Measurements from ENCODE around the gene PEX6. TPM values are rescaled to one million over a fixed set of nuclear protein-coding genes. Genes with fewer than 3 reads are reported as not detected.
A peak's percentile ranks its signal among the peaks of the same experiment; 100 is the strongest.

Gene PEX6
- total and polyA plus RNA-seq, 8 donors = 5.5 to 118 (median 15.7) TPM

DNA sequence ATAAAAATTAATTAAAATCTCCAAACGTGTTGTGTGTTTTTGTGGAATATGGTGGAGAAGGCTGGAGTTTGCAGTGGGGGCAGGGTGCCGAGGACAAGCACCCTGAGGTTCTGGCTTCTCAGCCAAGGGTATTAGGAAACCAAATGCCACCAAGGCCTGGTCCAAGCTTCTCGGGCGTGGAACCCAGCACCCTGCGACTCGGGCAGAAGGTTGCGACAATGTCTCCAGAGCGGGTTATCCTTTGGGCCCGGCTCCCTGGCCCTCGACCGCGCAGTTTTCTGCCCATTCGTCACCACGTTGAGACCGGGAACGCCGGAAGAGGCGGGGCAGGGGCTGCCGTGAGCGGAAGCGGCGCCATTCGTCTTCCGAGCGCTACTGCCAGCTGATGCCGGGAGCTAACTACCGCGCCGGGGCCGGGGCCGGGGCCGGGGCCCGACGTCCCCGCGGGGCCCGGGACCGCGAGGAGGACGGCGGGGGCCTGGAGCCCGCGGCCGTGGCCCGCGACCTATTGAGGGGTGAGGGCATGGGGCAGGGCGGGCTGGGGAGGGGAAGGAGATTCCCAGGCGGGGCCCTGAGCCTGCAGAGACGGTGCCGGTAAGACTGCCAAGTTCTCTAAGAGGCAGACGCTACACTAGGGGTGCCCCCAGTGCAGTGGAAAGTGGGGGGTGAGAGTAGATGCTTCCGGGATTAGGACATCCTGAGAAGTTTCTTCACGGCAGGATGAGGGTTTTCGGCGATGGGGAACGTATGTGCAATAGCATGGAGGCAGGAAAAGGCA, 42.5 kb upstream of the PEX6 start, which contains the start of gene RRP36:
RRP36 (plus strand) TSS at position 354 of the 778 bp plus-strand sequence; CDS start at position 386, 32 bp downstream.
- WGBS, 5 donors = 1% methylated on average over 31 to 56 of the region's 56 CpGs
- Histone ChIP-seq H3K27ac (peak within 1 kb of the TSS; percentile 79 to 97 (median 86)), H3K4me1 (peaks cover 33 to 60% (median 41%) of the 10 kb centered on the region in 4 donors), H3K36me3 (peaks cover 43 to 80% (median 59%) of the 10 kb centered on the region in 4 donors), H3K27me3 (no peaks in the 10 kb centered on the region), H3K4me3 (peak within 1 kb of the TSS; percentile 88 to 99 (median 94)), H3K9me3 (no peaks in the 10 kb centered on the region)
- TF ChIP-seq EP300 (IDR thresholded peaks at IDR 0.05) (no peak), POLR2A (IDR thresholded peaks at IDR 0.05) (no peak), POLR2AphosphoS5 (IDR thresholded peaks at IDR 0.05) (peak; percentile 22 to 91 (median 65))
- TF ChIP-seq, protein P1, sequence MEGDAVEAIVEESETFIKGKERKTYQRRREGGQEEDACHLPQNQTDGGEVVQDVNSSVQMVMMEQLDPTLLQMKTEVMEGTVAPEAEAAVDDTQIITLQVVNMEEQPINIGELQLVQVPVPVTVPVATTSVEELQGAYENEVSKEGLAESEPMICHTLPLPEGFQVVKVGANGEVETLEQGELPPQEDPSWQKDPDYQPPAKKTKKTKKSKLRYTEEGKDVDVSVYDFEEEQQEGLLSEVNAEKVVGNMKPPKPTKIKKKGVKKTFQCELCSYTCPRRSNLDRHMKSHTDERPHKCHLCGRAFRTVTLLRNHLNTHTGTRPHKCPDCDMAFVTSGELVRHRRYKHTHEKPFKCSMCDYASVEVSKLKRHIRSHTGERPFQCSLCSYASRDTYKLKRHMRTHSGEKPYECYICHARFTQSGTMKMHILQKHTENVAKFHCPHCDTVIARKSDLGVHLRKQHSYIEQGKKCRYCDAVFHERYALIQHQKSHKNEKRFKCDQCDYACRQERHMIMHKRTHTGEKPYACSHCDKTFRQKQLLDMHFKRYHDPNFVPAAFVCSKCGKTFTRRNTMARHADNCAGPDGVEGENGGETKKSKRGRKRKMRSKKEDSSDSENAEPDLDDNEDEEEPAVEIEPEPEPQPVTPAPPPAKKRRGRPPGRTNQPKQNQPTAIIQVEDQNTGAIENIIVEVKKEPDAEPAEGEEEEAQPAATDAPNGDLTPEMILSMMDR (IDR thresholded peaks at IDR 0.05) = no peak
- DNase-seq = peak; percentile 81 to 93
- intact Hi-C loops (cut with DNase I; ENCODE audit: low total_unique reads) = no loop called here

DNA sequence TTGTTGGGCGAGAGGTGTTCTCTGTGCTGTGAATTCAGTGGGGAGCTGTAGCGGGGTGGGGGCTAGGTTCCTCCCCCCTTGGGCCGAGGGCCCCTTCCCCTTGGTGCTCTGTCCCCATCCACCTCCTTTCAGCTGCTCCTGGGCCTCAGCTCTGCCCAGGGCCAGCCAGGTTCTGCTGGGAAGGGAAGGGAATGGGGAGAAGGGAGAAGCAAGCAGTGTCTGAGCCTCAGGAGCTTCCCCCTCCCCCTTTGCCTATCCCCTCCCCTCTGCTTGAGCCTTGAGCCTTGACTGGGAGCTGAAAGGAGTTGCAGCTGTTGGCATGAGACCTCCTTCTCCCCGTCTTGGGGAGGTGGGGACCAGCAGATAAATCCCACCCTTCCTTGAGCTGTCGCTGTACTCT, 41.9 kb upstream of the PEX6 start:
- 39 to 58% (median 51%) methylated on average over 5 of the region's 5 CpGs for WGBS, 5 donors
- H3K36me3 ChIP-seq = peaks cover 37 to 74% (median 53%) of the 10 kb centered on the region in 4 donors
- peaks cover 39 to 66% (median 47%) of the 10 kb centered on the region in 4 donors for H3K4me1 ChIP-seq
- H3K9me3 ChIP-seq = no peaks in the 10 kb centered on the region
- peak overlapping the region; percentile 79 to 97 (median 86) for H3K27ac ChIP-seq
- peak overlapping the region; percentile 88 to 99 (median 94) for H3K4me3 ChIP-seq
- DNase-seq = peak in 1 of 2 donors; percentile 65
- TF ChIP-seq POLR2AphosphoS5 (IDR thresholded peaks at IDR 0.05) (no peak), POLR2A (IDR thresholded peaks at IDR 0.05) (no peak)
- TF ChIP-seq, protein P1 (IDR thresholded peaks at IDR 0.05) = no peak
- no peaks in the 10 kb centered on the region for H3K27me3 ChIP-seq
- intact Hi-C loops (cut with DNase I; ENCODE audit: low total_unique reads) = no loop called here

DNA sequence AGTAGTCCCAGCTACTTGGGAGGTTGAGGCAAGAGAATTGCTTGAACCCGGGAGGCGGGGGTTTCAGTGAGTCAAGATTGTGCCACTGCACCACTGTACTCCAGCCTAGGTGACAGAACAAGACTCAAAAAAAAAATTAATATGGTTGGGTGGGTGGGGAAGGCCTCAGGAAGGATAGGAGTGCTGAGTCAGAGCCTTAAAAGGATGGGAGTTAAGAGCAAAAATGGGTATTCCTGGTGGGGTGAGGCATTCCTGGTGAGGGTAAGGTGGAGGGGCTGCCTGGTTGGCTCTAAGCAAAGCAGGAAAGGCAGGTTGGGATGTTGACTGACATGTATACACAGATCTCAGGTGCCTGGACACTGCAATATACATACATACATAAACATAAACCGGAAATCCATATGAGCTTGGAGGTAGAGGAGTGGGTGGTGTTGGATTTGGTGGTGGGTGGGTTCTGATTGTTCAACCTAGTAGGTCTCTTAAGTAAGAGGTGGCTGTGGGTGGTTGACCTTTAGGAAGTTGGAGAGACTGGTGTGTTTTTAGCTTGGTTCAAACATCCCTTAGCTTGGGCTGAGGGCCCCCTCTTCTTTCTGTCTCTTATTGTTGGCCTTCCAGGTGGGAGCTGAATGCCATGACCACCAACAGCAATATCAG, 41.2 kb upstream of the PEX6 start:
- peak overlapping the region in 3 of 5 donors; percentile 86 to 97 (median 90) for H3K27ac ChIP-seq
- H3K27me3 ChIP-seq = no peaks in the 10 kb centered on the region
- intact Hi-C loops (cut with DNase I; ENCODE audit: low total_unique reads) = no loop called here
- H3K9me3 ChIP-seq = no peaks in the 10 kb centered on the region
- peaks cover 45 to 73% (median 53%) of the 10 kb centered on the region in 4 donors for H3K4me1 ChIP-seq
- peaks cover 31 to 68% (median 46%) of the 10 kb centered on the region in 4 donors for H3K36me3 ChIP-seq
- TF ChIP-seq EP300 (IDR thresholded peaks at IDR 0.05) (no peak), POLR2AphosphoS5 (IDR thresholded peaks at IDR 0.05) (no peak), POLR2A (IDR thresholded peaks at IDR 0.05) (no peak)
- TF ChIP-seq, protein P1 (IDR thresholded peaks at IDR 0.05) = no peak
- DNase-seq = no peak
- WGBS, 5 donors = 89 to 96% (median 93%) methylated on average over 3 of the region's 3 CpGs
- H3K4me3 ChIP-seq = no peak overlapping the region

DNA sequence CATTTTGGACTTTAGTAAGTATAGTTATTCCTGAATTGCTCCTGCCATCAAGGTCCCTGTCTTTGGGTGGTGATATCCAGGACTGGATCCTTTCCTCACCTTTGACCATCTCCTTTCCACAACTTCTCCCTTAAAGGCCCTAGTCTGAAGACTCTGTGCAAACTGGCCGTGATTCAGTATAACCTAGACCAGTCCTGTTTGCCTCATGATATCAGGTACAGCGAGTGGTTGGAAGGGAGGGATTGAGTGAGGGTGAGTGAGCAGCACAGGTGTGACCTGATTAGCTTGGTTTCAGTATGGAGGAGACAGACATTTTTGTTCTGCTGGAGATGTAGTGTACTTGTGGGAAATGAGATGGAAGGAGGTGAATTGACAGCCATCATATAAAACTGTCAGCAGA, 40.2 kb upstream of the PEX6 start:
- Histone ChIP-seq H3K27ac (no peak overlapping the region), H3K36me3 (peaks cover 20 to 57% (median 36%) of the 10 kb centered on the region in 4 donors), H3K27me3 (no peaks in the 10 kb centered on the region), H3K9me3 (no peaks in the 10 kb centered on the region), H3K4me1 (peaks cover 46 to 75% (median 60%) of the 10 kb centered on the region in 4 donors), H3K4me3 (no peak overlapping the region)
- intact Hi-C loops (cut with DNase I; ENCODE audit: low total_unique reads) = no loop called here
- 72 to 84% (median 75%) methylated on average over 2 of the region's 2 CpGs for WGBS, 5 donors
- TF ChIP-seq EP300 (IDR thresholded peaks at IDR 0.05) (no peak), POLR2A (IDR thresholded peaks at IDR 0.05) (no peak)
- no peak for DNase-seq
